ENCODE data around the gene CFAP61.

DNA sequence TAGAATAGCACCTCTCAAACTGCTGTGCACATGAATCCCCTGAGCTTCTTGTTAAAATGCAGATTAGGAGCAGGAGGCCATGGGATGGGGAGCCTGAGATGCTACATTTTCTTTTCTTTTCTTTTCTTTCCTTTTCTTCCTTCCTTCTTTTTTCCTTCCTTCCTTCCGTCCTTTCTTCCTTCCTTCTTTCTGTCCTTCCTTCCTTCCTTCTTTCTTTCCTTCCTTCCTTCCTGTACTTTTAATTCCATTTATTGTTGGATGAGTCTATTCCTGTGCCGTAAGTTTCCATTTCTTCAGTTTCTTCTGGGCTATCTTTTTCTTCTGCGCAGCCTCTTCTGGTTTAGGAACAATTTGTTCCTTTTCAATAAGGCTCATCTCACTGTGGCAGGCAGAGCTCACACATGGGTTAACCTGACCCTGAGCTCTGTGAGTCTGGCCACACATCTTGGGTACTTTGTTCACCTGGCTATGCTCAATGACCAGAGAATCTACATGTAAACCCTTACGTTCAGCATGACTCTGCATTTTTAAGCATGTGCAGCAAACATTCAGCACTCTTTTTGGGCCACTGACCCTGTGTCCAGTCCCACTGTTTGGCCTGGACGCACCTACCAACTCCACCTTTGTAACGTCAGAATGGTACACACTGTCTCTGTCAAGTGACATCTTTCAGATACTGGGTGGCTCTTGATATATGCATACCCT, 200.9 kb downstream of the CFAP61 start:
- TF ChIP-seq ZNF274 (IDR thresholded peaks at IDR 0.05; ENCODE audit: low read length): no peak
- no peak for TF ChIP-seq ZNF274 (tag by site-specific recombination; IDR thresholded peaks at IDR 0.05; ENCODE audit: borderline replicate concordance)
- TF ChIP-seq, protein P1, sequence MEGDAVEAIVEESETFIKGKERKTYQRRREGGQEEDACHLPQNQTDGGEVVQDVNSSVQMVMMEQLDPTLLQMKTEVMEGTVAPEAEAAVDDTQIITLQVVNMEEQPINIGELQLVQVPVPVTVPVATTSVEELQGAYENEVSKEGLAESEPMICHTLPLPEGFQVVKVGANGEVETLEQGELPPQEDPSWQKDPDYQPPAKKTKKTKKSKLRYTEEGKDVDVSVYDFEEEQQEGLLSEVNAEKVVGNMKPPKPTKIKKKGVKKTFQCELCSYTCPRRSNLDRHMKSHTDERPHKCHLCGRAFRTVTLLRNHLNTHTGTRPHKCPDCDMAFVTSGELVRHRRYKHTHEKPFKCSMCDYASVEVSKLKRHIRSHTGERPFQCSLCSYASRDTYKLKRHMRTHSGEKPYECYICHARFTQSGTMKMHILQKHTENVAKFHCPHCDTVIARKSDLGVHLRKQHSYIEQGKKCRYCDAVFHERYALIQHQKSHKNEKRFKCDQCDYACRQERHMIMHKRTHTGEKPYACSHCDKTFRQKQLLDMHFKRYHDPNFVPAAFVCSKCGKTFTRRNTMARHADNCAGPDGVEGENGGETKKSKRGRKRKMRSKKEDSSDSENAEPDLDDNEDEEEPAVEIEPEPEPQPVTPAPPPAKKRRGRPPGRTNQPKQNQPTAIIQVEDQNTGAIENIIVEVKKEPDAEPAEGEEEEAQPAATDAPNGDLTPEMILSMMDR (tag by site-specific recombination; IDR thresholded peaks at IDR 0.05): no peak
- TF ChIP-seq, protein P2, sequence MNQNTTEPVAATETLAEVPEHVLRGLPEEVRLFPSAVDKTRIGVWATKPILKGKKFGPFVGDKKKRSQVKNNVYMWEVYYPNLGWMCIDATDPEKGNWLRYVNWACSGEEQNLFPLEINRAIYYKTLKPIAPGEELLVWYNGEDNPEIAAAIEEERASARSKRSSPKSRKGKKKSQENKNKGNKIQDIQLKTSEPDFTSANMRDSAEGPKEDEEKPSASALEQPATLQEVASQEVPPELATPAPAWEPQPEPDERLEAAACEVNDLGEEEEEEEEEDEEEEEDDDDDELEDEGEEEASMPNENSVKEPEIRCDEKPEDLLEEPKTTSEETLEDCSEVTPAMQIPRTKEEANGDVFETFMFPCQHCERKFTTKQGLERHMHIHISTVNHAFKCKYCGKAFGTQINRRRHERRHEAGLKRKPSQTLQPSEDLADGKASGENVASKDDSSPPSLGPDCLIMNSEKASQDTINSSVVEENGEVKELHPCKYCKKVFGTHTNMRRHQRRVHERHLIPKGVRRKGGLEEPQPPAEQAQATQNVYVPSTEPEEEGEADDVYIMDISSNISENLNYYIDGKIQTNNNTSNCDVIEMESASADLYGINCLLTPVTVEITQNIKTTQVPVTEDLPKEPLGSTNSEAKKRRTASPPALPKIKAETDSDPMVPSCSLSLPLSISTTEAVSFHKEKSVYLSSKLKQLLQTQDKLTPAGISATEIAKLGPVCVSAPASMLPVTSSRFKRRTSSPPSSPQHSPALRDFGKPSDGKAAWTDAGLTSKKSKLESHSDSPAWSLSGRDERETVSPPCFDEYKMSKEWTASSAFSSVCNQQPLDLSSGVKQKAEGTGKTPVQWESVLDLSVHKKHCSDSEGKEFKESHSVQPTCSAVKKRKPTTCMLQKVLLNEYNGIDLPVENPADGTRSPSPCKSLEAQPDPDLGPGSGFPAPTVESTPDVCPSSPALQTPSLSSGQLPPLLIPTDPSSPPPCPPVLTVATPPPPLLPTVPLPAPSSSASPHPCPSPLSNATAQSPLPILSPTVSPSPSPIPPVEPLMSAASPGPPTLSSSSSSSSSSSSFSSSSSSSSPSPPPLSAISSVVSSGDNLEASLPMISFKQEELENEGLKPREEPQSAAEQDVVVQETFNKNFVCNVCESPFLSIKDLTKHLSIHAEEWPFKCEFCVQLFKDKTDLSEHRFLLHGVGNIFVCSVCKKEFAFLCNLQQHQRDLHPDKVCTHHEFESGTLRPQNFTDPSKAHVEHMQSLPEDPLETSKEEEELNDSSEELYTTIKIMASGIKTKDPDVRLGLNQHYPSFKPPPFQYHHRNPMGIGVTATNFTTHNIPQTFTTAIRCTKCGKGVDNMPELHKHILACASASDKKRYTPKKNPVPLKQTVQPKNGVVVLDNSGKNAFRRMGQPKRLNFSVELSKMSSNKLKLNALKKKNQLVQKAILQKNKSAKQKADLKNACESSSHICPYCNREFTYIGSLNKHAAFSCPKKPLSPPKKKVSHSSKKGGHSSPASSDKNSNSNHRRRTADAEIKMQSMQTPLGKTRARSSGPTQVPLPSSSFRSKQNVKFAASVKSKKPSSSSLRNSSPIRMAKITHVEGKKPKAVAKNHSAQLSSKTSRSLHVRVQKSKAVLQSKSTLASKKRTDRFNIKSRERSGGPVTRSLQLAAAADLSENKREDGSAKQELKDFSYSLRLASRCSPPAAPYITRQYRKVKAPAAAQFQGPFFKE (tag by site-specific recombination; IDR thresholded peaks at IDR 0.05; ENCODE audit: borderline replicate concordance): no peak
- TF ChIP-seq ZBTB1 (tag by site-specific recombination; IDR thresholded peaks at IDR 0.05): no peak
- no peak for TF ChIP-seq ZNF302 (tag by site-specific recombination; IDR thresholded peaks at IDR 0.05; ENCODE audit: low read depth)
- no peak for TF ChIP-seq ZBTB21 (tag by site-specific recombination; IDR thresholded peaks at IDR 0.05)
- TF ChIP-seq, protein P3, sequence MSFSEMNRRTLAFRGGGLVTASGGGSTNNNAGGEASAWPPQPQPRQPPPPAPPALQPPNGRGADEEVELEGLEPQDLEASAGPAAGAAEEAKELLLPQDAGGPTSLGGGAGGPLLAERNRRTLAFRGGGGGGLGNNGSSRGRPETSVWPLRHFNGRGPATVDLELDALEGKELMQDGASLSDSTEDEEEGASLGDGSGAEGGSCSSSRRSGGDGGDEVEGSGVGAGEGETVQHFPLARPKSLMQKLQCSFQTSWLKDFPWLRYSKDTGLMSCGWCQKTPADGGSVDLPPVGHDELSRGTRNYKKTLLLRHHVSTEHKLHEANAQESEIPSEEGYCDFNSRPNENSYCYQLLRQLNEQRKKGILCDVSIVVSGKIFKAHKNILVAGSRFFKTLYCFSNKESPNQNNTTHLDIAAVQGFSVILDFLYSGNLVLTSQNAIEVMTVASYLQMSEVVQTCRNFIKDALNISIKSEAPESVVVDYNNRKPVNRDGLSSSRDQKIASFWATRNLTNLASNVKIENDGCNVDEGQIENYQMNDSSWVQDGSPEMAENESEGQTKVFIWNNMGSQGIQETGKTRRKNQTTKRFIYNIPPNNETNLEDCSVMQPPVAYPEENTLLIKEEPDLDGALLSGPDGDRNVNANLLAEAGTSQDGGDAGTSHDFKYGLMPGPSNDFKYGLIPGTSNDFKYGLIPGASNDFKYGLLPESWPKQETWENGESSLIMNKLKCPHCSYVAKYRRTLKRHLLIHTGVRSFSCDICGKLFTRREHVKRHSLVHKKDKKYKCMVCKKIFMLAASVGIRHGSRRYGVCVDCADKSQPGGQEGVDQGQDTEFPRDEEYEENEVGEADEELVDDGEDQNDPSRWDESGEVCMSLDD (tag by site-specific recombination; IDR thresholded peaks at IDR 0.05): no peak
- no peak for TF ChIP-seq ZNF670 (tag by site-specific recombination; IDR thresholded peaks at IDR 0.05; ENCODE audit: low read depth)
- no peak for TF ChIP-seq GFI1B (tag by site-specific recombination; IDR thresholded peaks at IDR 0.05)
- no peak for TF ChIP-seq OVOL3 (tag by site-specific recombination; IDR thresholded peaks at IDR 0.05)
- no peak for TF ChIP-seq ZNF121 (tag by site-specific recombination; IDR thresholded peaks at IDR 0.05)
- TF ChIP-seq PBX3 (CRISPR knock-in tag; IDR thresholded peaks at IDR 0.05): no peak
- TF ChIP-seq, protein P4, sequence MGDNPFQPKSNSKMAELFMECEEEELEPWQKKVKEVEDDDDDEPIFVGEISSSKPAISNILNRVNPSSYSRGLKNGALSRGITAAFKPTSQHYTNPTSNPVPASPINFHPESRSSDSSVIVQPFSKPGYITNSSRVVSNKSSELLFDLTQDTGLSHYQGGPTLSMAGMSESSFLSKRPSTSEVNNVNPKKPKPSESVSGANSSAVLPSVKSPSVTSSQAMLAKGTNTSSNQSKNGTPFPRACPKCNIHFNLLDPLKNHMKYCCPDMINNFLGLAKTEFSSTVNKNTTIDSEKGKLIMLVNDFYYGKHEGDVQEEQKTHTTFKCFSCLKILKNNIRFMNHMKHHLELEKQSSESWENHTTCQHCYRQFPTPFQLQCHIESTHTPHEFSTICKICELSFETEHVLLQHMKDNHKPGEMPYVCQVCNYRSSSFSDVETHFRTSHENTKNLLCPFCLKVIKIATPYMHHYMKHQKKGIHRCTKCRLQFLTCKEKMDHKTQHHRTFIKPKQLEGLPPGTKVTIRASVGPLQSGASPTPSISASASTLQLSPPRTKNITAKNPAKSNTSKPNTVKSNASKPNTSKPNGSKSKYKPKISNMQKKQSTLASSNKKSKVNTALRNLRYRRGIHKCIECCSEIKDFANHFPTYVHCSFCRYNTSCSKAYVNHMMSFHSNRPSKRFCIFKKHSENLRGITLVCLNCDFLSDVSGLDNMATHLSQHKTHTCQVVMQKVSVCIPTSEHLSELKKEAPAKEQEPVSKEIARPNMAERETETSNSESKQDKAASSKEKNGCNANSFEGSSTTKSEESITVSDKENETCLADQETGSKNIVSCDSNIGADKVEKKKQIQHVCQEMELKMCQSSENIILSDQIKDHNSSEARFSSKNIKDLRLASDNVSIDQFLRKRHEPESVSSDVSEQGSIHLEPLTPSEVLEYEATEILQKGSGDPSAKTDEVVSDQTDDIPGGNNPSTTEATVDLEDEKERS (tag by site-specific recombination; IDR thresholded peaks at IDR 0.05): no peak
- no peak for TF ChIP-seq ZNF311 (tag by site-specific recombination; IDR thresholded peaks at IDR 0.05; ENCODE audit: borderline replicate concordance)
